Stomach smooth muscle (tissue), 2 donors: ENCODE results near the gene NUP107.

Experiments used
- H3K27ac ChIP-seq: one replicate; pipeline ENCODE4 v1.7.0; 2013; ENCODE audit warnings: mild to moderate bottlenecking, low read length, inconsistent platforms
- H3K27me3 ChIP-seq, 2 donors: one replicate each; pipeline ENCODE4 v1.7.0; 2013; ENCODE audit warnings: low read length in 2 of 2; ENCODE audit not compliant: insufficient read depth in 2 of 2, control insufficient read depth in 1 of 2
- H3K36me3 ChIP-seq, 2 donors: one replicate each; pipeline ENCODE4 v1.7.0; 2013; ENCODE audit warnings: low read length in 2 of 2; ENCODE audit not compliant: control insufficient read depth in 2 of 2, insufficient read depth in 2 of 2
- H3K4me1 ChIP-seq: one replicate; pipeline ENCODE4 v1.7.0; 2013; ENCODE audit warnings: low read length; ENCODE audit not compliant: control insufficient read depth, insufficient read depth
- H3K4me3 ChIP-seq, 2 donors: one replicate each; pipeline ENCODE4 v1.7.0; 2013; ENCODE audit warnings: low read length in 2 of 2
- H3K9ac ChIP-seq, 2 donors: one replicate each; pipeline ENCODE4 v1.7.0; 2013; ENCODE audit warnings: low read length in 2 of 2, mild to moderate bottlenecking in 1 of 2
- H3K9me3 ChIP-seq, 2 donors: one replicate each; pipeline ENCODE4 v1.7.0; 2013; ENCODE audit warnings: low read length in 2 of 2; ENCODE audit not compliant: control insufficient read depth in 2 of 2
- donor health status: healthy.
- donor health status: Pancreatic carcinoma.

NUP107 gene

DNA sequence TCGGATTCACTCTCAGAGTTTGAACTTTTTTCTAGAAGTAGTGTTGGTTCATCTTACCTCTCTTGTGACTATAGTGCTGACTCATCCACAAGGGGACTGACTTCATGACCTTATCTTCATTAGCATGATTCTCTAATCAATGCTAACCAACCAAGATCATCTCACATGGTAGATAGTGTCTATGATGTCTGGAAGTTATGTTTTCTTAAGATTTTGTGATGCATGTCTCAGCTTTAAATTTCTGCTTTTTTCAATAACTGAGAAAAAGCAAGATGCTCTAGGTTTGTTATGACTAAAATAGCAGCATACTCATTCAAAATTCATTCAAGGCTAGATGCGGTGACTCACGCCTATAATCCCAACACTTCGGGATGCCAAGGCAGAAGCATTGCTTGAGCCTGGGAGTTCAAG, 46.9 kb downstream of the NUP107 start:
- Histone ChIP-seq H3K4me3 (no peak overlapping the region), H3K36me3 (peaks cover 14 to 19% of the 10 kb centered on the region in 2 donors), H3K4me1 (no peaks in the 10 kb centered on the region), H3K9ac (no peak overlapping the region), H3K27ac (no peak overlapping the region), H3K9me3 (no peaks in the 10 kb centered on the region), H3K27me3 (no peaks in the 10 kb centered on the region)

DNA sequence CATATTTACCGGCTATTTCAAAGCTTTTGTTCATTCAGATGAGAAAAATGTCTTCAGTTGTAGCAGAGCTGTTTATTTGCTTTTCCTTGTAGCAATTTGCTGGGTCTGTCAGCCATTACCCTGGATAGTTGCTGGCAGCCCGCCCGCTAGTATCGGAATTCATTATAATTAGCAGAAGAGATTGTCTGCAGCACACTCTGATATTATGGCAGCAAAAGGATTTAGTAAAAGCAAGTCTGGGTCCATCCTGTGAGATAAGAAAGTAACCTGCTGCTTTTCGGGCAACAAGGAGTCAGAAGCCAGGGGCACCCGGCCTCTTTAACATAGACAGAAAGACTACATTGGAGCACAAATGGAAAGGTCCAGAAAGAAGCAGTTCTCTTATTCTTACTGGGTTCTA, 53.1 kb downstream of the NUP107 start:
- Histone ChIP-seq H3K4me3 (no peak overlapping the region), H3K36me3 (peaks cover 7 to 13% of the 10 kb centered on the region in 2 donors), H3K9me3 (no peaks in the 10 kb centered on the region), H3K27ac (no peak overlapping the region), H3K27me3 (no peaks in the 10 kb centered on the region), H3K4me1 (no peaks in the 10 kb centered on the region), H3K9ac (no peak overlapping the region)

DNA sequence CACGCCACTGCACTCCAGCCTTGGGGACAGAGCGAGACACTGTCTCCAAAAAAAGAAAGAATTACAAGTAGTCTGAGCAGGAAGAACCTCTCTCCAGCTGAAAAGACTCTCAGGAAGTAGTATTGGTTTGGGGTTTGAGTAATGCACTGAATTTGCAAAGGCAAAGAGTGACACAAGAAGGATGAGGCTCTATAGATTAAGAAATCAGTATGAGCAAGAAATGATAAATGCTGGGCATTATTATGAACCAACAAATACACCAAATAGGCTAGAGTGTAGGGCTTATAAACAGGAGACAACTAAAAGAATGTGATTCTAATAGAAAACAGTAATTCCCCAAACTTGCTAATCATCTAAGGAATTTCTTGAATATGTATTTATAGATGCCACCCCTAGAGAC, 56.6 kb downstream of the NUP107 start:
- Histone ChIP-seq H3K9me3 (no peaks in the 10 kb centered on the region), H3K36me3 (peaks cover 4 to 6% of the 10 kb centered on the region in 2 donors), H3K27ac (no peak overlapping the region)

DNA sequence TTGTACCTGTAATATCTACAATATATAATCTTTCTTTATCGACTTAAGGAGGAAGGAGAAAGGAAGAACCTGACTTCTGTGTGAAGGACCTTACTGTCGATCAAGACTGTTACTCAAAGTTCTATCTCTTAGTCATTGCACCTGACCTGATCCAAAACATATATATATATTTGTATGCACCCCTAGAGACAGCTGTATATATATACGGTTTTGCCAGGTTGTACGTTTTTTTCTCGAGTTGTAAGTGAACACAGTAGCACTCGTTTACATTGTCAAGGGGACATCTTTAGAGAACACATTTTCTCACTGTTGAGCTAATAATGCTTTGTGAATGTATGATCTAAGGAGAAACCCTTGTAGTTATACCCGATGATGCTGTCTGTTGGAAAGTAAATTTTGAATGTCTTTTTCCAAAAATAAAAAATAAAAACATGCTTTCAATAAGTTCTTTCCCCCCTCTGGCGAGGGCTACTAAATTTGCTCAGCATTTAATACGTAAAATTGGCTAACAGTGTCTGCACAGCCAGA, 58.7 kb downstream of the NUP107 start:
- peak overlapping the region; percentile 81 to 91 for H3K4me3 ChIP-seq
- H3K27me3 ChIP-seq, result no peaks in the 10 kb centered on the region
- peaks cover 2% of the 10 kb centered on the region for H3K4me1 ChIP-seq
- peak overlapping the region; percentile 77 to 86 for H3K9ac ChIP-seq
- H3K9me3 ChIP-seq, result no peaks in the 10 kb centered on the region
- H3K36me3 ChIP-seq, result peaks cover 4 to 6% of the 10 kb centered on the region in 2 donors
- H3K27ac ChIP-seq, result peak overlapping the region; percentile 75

More for the DNA sequence above, 56.6 kb downstream of the NUP107 start:
- Histone ChIP-seq H3K4me3 (no peak overlapping the region), H3K9ac (no peak overlapping the region), H3K4me1 (no peaks in the 10 kb centered on the region), H3K27me3 (no peaks in the 10 kb centered on the region)

DNA sequence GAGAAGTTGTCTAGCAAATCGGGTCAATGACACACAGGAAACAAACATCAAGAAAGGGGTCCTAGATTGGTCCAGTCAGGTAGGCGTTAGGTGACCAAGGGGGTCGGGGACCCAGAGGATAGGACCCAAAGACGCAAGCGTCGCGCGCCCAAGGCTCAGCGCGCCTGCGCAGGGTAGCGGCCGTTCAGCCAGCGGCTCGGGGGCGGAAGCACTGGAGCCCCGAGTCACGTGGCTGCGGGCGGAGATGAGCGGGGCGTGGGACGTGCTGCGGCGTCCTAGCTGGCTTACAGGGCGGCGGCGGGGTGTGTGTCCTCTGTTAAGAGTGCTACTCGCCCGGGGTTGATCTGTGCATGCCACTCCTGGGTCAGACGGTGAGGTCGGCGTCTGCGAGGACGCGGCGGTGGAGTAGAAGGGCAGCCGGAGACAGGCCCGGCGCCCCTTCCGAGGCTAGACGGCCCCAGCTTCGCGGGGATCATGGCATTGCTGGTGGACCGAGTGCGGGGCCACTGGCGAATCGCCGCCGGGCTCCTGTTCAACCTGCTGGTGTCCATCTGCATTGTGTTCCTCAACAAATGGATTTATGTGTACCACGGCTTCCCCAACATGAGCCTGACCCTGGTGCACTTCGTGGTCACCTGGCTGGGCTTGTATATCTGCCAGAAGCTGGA, 59.3 kb downstream of the NUP107 start, which contains the start of gene SLC35E3:
TSS of gene SLC35E3 (plus strand) at position 273 of the 668 bp plus-strand sequence. CDS start at position 475, 202 bp downstream.
- Histone ChIP-seq H3K27ac (peak within 1 kb of the TSS; percentile 75), H3K9ac (peak within 1 kb of the TSS; percentile 77 to 86), H3K27me3 (no peaks in the 10 kb centered on the region), H3K4me1 (peaks cover 2% of the 10 kb centered on the region), H3K36me3 (peaks cover 5 to 6% of the 10 kb centered on the region in 2 donors), H3K4me3 (peak within 1 kb of the TSS; percentile 81 to 91), H3K9me3 (no peaks in the 10 kb centered on the region)

DNA sequence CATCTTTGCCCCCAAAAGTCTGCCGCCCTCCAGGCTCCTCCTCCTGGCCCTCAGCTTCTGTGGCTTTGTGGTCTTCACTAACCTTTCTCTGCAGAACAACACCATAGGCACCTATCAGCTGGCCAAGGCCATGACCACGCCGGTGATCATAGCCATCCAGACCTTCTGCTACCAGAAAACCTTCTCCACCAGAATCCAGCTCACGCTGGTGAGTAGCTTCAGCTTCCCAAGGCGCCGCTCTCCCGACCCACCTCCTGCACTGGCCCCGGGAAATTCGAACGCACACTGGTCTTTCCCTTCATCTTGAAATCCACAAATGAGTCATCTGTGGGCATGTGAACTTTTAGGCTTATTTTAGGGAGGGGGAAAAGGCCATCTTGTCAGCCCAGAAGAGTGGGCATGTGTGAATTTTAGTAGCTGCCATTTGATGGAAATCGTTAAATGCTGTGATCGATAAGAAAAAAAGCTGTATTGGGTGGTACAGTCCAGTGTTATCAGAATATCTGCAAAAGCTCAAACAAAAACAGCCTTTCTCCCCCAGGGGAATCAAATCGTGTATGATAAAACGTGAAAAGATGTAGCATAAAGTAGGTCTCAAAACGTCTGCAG, 59.9 kb downstream of the NUP107 start:
- H3K9ac ChIP-seq, result peak overlapping the region; percentile 77 to 86
- H3K9me3 ChIP-seq, result no peaks in the 10 kb centered on the region
- peak overlapping the region; percentile 75 for H3K27ac ChIP-seq
- peaks cover 2% of the 10 kb centered on the region for H3K4me1 ChIP-seq
- no peaks in the 10 kb centered on the region for H3K27me3 ChIP-seq
- H3K4me3 ChIP-seq, result peak overlapping the region; percentile 81 to 91
- H3K36me3 ChIP-seq, result peaks cover 3 to 6% of the 10 kb centered on the region in 2 donors

DNA sequence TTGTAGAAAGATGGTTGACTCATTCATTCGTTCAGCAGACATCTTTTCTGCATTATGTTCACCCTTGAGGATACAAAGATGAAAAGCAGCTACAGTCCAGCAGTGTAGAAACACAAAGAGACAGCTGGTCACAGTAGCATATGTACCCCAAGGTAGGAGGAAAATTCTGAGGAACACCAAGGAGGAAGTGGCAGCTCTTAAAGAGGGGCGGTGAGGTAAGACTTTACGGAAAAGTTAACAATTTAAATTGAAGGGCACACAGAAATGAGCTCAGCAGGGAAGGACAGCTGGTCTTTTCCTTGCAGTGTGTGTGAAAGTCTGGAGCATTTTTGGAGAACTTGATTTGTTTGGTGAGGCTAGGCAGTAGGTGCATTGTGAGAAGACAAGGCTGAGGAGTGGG, 62.7 kb downstream of the NUP107 start:
- Histone ChIP-seq H3K4me1 (peaks cover 2% of the 10 kb centered on the region), H3K9ac (no peak overlapping the region), H3K27me3 (no peaks in the 10 kb centered on the region), H3K27ac (no peak overlapping the region), H3K4me3 (no peak overlapping the region), H3K36me3 (peaks cover 5 to 11% of the 10 kb centered on the region in 2 donors), H3K9me3 (no peaks in the 10 kb centered on the region)

DNA sequence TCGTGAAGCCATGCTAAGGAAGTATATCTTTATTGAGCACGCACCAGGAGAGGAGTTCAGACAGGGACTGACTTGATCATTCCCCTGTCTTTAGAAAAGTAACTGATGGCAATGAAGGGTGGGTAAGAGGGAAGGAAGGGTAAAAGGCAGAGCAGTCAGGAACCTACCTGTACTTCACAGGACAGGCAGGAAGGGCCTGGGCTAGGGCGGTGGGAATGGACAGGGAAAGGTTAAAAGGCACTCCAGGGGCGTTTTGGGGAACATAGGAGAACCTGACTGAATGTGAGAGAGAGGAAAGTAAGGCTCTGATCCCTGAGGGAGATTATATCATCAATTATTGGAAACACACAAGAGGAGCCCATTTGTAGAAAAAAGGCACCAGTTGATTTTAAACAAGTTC, 63.1 kb downstream of the NUP107 start:
- no peak overlapping the region for H3K4me3 ChIP-seq
- no peaks in the 10 kb centered on the region for H3K27me3 ChIP-seq
- peaks cover 5 to 14% of the 10 kb centered on the region in 2 donors for H3K36me3 ChIP-seq
- H3K9ac ChIP-seq, result no peak overlapping the region
- peaks cover 2% of the 10 kb centered on the region for H3K4me1 ChIP-seq
- H3K9me3 ChIP-seq, result no peaks in the 10 kb centered on the region
- H3K27ac ChIP-seq, result no peak overlapping the region

DNA sequence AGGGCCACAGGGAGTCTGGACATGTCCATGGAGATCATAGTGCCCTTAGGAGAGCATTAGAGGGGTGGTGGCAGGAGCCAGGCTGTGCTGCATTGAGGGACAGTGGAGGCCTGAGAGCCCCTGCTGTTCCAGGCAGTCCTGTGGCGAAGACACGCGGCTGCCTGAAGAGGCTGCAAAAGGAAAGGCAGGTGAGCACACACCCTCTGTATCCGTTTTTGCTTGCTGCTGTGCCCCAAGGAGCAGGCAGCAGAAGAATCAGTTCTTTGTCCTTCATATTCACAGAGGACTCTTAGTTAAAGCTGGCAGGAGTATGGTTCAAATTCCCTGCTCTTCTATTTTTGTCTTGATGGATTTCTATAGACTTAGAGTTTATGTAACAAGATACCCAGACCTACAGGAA, 63.7 kb downstream of the NUP107 start:
- Histone ChIP-seq H3K9ac (no peak overlapping the region), H3K4me1 (peaks cover 2% of the 10 kb centered on the region), H3K27ac (no peak overlapping the region)

DNA sequence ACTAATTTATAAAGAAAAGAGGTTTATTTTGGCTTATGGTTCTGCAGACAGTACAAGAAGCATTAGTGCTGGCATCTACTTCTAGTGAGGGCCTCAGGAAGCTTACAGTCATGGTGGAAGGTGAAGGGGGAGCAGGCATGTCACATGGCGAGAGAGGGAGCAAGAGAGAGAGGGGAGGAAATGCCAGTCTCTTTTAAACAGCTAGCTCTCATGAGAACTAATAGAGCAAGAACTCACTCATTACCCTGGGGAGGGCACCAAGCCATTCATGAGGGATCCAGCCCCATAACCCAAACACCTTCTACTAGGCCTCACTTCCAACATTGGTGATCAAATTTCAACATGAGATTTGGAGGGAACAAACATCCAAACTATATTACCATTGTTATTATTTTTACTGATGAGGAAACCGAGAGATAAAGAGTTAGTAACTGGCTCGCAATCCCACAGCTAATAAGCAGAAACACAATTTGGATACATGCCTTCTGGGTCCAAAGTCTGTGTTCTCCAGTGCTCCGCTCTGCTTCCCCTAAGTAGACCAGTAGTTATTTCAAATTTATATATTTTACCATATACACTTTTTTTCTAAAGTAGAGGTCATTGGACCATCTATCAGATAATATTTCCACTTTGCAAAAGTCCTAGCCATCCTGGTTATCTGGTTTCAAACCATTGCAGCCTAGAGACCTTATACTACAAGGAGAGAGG, 68.9 kb downstream of the NUP107 start:
- peaks cover 9 to 18% of the 10 kb centered on the region in 2 donors for H3K36me3 ChIP-seq

More for the DNA sequence above, 63.7 kb downstream of the NUP107 start:
- Histone ChIP-seq H3K9me3 (no peaks in the 10 kb centered on the region), H3K4me3 (no peak overlapping the region), H3K27me3 (no peaks in the 10 kb centered on the region), H3K36me3 (peaks cover 11 to 20% of the 10 kb centered on the region in 2 donors)

More for the DNA sequence above, 68.9 kb downstream of the NUP107 start:
- H3K27ac ChIP-seq, result no peak overlapping the region
- no peak overlapping the region for H3K4me3 ChIP-seq
- no peak overlapping the region for H3K9ac ChIP-seq
- no peaks in the 10 kb centered on the region for H3K9me3 ChIP-seq
- H3K27me3 ChIP-seq, result no peaks in the 10 kb centered on the region
- H3K4me1 ChIP-seq, result no peaks in the 10 kb centered on the region
